K562 (cell line): ENCODE measurements around the gene STK16. TPM values are rescaled to one million over a fixed set of nuclear protein-coding genes. Genes with fewer than 3 reads are reported as not detected.

Experiments used
- ATF3 ChIP-seq, 2 experiments: fragments of 450-650 bp in 1 of 2; sonication (generic) in 1 of 2; formaldehyde crosslinking in 1 of 2; IDR thresholded peaks in 1 of 2; conservative IDR thresholded peaks in 1 of 2; 2 replicates each; pipeline versions ENCODE4 v1.6.1 to v1.8.1; 2016 to 2023; ENCODE audit warnings: mild to moderate bottlenecking in 2 of 2, moderate library complexity in 2 of 2, inconsistent platforms in 1 of 2, missing genetic modification reagents in 1 of 2
- CREM ChIP-seq: IDR thresholded peaks from 2 replicates; pipeline ENCODE4 v1.6.1; 2014; ENCODE audit warnings: antibody characterized with exemption, low read depth
- FOXK1 ChIP-seq: sonication (generic); formaldehyde crosslinking; IDR thresholded peaks from 2 replicates; pipeline ENCODE4 v1.8.0; 2022; ENCODE audit warnings: missing genetic modification reagents, mild to moderate bottlenecking, borderline replicate concordance
- POLR2A ChIP-seq: fragments of 450-650 bp; conservative IDR thresholded peaks from 2 replicates; pipeline ENCODE4 v1.6.1; 2016
- POLR3A ChIP-seq: IDR thresholded peaks from 2 replicates; pipeline ENCODE4 v1.6.1; 2011; ENCODE audit warnings: borderline replicate concordance, mild to moderate bottlenecking, moderate library complexity; ENCODE audit not compliant: insufficient read length, insufficient read depth; ENCODE audit errors: extremely low read depth
- RBFOX2 ChIP-seq: fragments of 200-400 bp; formaldehyde crosslinking; IDR thresholded peaks from 2 replicates; pipeline ENCODE4 v1.6.1; 2017; ENCODE audit warnings: low read depth, mild to moderate bottlenecking, low read length, moderate library complexity
- STAT5B ChIP-seq: fragments of 250-450 bp; sonication (Bioruptor Pico); IDR thresholded peaks from 2 replicates; pipeline ENCODE4 v1.8.0; 2021; ENCODE audit warnings: mild to moderate bottlenecking, inconsistent platforms
- TRIM24 ChIP-seq, 2 experiments: fragments of 450-650 bp; IDR thresholded peaks; 2 replicates each; pipeline ENCODE4 v1.6.1; 2016
- polyA plus RNA-seq, 8 experiments: library from polyadenylated mRNA; depleted of rRNA in 4 of 8; stranded (reverse) in 5 of 8; unstranded in 3 of 8; fragments of >200 nt; fragmentation: Nextera tagmentation in 2 of 8; fragmentation: Illumina TruSeq in 1 of 8; extraction: Ambion mirVana in 2 of 8; extraction: Trizol in 1 of 8; gene quantifications; 2 replicates each; pipeline versions ENCODE4 v1.2.1 to v1.2.3, GENCODE V29; 2011 to 2014; ENCODE audit warnings: inconsistent platforms in 1 of 8, missing spikeins in 1 of 8
- total RNA-seq, 7 experiments: library from RNA; depleted of rRNA in 6 of 7; stranded (reverse); fragments of >200 nt in 6 of 7; fragmentation: Illumina TruSeq in 2 of 7; extraction: Trizol in 2 of 7; gene quantifications; 2 replicates each; pipeline versions ENCODE4 v1.2.1 to v1.2.3, GENCODE V29; 2011 to 2021; ENCODE audit warnings: low replicate concordance in 1 of 7
- TF ChIP-seq, protein P1 (sequence below), 2 experiments: fragments of 450-650 bp; formaldehyde crosslinking in 1 of 2; IDR thresholded peaks; 2 replicates each; pipeline versions ENCODE4 v1.4.0 to v1.6.1; 2014 to 2020; ENCODE audit warnings: mild to moderate bottlenecking in 2 of 2, borderline replicate concordance in 1 of 2, low read depth in 1 of 2
- TF ChIP-seq, protein P2 (sequence below): fragments of 450-650 bp; formaldehyde crosslinking; IDR thresholded peaks from 2 replicates; pipeline ENCODE4 v1.4.0; 2020; ENCODE audit warnings: mild to moderate bottlenecking, moderate library complexity
- TF ChIP-seq, protein P3 (sequence below): sonication (generic); formaldehyde crosslinking; IDR thresholded peaks from 2 replicates; pipeline ENCODE4 v1.8.0; 2022; ENCODE audit warnings: missing genetic modification reagents, mild to moderate bottlenecking, borderline replicate concordance
- TF ChIP-seq, protein P4 (sequence below): sonication (generic); formaldehyde crosslinking; IDR thresholded peaks from 2 replicates; pipeline ENCODE4 v1.9.0; 2022; ENCODE audit warnings: mild to moderate bottlenecking, missing genetic modification reagents

The STK16 gene
- total and polyA plus RNA-seq, 9 of the 15 experiments (the other 6 are each of a cell fraction or from before 2014, with no cell fraction given), result 5.4 to 36.2 (median 17.8) TPM

DNA sequence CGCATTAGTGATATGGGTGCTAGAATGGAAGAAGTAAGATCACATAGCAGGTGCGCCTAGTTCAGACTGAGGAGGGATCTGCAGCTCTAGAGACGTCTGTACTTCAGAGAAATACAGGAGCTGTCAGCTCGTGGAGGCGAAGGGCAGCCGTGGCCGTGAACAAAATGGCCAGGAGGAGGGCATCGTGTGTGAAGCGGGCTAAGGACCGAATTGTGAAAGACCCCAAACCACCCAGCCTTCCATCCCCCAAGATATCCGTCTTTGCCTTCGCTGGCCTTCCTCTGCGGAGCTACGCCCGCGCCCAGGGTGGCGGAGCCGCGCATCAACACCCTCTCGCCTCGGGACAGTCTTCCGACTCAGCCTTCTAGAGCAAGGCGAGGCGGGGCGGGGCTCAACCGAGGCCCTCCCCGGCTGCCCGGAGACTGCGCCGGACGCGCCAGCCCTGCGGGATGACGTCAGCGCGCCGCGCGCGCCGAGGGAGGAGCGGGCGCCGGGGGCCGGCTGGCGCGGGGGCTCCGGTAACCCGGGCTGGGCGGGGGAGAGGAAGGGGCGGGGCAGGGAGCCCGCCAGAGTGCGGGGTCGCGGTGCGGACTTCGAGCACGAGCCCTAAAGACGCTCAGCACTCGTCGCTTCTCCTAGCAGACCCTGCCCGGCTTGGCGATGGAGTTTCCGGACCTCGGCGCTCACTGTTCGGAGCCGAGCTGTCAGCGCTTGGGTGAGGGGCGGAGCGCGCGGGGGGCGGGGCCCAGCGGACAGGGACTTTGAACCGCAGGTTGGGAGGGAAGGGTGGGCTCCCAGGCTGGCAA is 38.7 kb upstream of the STK16 start, which contains the start of gene ZFAND2B (continued):
- peak; percentile 76 for TF ChIP-seq ATF3 (IDR thresholded peaks at IDR 0.05)
- no peak for TF ChIP-seq ATF3 (CRISPR knock-in tag; conservative IDR thresholded peaks at IDR 0.05)
- peak; percentile 90 for TF ChIP-seq POLR2A
- TF ChIP-seq, protein P1, sequence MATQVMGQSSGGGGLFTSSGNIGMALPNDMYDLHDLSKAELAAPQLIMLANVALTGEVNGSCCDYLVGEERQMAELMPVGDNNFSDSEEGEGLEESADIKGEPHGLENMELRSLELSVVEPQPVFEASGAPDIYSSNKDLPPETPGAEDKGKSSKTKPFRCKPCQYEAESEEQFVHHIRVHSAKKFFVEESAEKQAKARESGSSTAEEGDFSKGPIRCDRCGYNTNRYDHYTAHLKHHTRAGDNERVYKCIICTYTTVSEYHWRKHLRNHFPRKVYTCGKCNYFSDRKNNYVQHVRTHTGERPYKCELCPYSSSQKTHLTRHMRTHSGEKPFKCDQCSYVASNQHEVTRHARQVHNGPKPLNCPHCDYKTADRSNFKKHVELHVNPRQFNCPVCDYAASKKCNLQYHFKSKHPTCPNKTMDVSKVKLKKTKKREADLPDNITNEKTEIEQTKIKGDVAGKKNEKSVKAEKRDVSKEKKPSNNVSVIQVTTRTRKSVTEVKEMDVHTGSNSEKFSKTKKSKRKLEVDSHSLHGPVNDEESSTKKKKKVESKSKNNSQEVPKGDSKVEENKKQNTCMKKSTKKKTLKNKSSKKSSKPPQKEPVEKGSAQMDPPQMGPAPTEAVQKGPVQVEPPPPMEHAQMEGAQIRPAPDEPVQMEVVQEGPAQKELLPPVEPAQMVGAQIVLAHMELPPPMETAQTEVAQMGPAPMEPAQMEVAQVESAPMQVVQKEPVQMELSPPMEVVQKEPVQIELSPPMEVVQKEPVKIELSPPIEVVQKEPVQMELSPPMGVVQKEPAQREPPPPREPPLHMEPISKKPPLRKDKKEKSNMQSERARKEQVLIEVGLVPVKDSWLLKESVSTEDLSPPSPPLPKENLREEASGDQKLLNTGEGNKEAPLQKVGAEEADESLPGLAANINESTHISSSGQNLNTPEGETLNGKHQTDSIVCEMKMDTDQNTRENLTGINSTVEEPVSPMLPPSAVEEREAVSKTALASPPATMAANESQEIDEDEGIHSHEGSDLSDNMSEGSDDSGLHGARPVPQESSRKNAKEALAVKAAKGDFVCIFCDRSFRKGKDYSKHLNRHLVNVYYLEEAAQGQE (IDR thresholded peaks at IDR 0.05; ENCODE audit: borderline replicate concordance), result no peak
- TF ChIP-seq, protein P1 (CRISPR knock-in tag; IDR thresholded peaks at IDR 0.05; ENCODE audit: low read depth), result peak; percentile 57; the same call in 1 of the 2 replicates
- peak; percentile 91 for TF ChIP-seq RBFOX2
- TF ChIP-seq, protein P2, sequence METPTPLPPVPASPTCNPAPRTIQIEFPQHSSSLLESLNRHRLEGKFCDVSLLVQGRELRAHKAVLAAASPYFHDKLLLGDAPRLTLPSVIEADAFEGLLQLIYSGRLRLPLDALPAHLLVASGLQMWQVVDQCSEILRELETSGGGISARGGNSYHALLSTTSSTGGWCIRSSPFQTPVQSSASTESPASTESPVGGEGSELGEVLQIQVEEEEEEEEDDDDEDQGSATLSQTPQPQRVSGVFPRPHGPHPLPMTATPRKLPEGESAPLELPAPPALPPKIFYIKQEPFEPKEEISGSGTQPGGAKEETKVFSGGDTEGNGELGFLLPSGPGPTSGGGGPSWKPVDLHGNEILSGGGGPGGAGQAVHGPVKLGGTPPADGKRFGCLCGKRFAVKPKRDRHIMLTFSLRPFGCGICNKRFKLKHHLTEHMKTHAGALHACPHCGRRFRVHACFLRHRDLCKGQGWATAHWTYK (CRISPR knock-in tag), result no peak
- TF ChIP-seq CREM, result peak; percentile 89
- TF ChIP-seq TRIM24 (IDR thresholded peaks at IDR 0.05), result no peak
- TF ChIP-seq, protein P3, sequence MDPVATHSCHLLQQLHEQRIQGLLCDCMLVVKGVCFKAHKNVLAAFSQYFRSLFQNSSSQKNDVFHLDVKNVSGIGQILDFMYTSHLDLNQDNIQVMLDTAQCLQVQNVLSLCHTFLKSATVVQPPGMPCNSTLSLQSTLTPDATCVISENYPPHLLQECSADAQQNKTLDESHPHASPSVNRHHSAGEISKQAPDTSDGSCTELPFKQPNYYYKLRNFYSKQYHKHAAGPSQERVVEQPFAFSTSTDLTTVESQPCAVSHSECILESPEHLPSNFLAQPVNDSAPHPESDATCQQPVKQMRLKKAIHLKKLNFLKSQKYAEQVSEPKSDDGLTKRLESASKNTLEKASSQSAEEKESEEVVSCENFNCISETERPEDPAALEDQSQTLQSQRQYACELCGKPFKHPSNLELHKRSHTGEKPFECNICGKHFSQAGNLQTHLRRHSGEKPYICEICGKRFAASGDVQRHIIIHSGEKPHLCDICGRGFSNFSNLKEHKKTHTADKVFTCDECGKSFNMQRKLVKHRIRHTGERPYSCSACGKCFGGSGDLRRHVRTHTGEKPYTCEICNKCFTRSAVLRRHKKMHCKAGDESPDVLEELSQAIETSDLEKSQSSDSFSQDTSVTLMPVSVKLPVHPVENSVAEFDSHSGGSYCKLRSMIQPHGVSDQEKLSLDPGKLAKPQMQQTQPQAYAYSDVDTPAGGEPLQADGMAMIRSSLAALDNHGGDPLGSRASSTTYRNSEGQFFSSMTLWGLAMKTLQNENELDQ, result no peak
- no peak for TF ChIP-seq FOXK1 (CRISPR knock-in tag)
- no peak for TF ChIP-seq POLR3A
- TF ChIP-seq, protein P4, sequence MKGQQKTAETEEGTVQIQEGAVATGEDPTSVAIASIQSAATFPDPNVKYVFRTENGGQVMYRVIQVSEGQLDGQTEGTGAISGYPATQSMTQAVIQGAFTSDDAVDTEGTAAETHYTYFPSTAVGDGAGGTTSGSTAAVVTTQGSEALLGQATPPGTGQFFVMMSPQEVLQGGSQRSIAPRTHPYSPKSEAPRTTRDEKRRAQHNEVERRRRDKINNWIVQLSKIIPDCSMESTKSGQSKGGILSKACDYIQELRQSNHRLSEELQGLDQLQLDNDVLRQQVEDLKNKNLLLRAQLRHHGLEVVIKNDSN, result no peak
- TF ChIP-seq STAT5B (CRISPR knock-in tag), result no peak
